ENCODE results near the gene DGKG.

DNA sequence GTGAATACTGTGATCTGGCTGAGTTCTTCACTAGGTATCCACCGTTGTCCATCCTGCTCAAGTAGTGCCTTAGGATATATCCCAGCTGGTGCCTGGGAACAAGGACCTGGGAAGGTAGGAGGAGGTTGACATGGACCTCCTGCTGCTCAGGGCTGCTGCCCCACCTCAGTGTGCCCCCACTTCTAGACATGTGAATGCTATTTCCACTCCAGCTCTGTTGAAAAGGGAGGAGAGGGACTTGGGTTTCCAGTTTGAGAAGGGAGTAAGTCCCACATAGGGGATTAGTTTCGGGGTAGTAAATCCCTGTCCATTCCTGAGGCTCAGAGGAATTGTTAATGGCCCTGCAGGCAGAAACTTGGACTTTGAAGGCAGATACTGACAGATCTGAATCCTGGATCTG lies 220.2 kb downstream of the DGKG start:
- TF ChIP-seq, protein P1, sequence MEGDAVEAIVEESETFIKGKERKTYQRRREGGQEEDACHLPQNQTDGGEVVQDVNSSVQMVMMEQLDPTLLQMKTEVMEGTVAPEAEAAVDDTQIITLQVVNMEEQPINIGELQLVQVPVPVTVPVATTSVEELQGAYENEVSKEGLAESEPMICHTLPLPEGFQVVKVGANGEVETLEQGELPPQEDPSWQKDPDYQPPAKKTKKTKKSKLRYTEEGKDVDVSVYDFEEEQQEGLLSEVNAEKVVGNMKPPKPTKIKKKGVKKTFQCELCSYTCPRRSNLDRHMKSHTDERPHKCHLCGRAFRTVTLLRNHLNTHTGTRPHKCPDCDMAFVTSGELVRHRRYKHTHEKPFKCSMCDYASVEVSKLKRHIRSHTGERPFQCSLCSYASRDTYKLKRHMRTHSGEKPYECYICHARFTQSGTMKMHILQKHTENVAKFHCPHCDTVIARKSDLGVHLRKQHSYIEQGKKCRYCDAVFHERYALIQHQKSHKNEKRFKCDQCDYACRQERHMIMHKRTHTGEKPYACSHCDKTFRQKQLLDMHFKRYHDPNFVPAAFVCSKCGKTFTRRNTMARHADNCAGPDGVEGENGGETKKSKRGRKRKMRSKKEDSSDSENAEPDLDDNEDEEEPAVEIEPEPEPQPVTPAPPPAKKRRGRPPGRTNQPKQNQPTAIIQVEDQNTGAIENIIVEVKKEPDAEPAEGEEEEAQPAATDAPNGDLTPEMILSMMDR (conservative IDR thresholded peaks at IDR 0.05; ENCODE audit: low read length): no peak
- TF ChIP-seq EZH2phosphoT487 (IDR thresholded peaks at IDR 0.05; ENCODE audit: borderline replicate concordance): no peak
